GM11168 (cell line): Measurements from ENCODE around the gene NCKAP5.

Experiments
- in situ Hi-C: fragments of 300-500 bp; cut with MboI; formaldehyde crosslinking; loops from one replicate; pipeline ENCODE4 v1.12.0; 2022; ENCODE audit warnings: low sequenced_read_pairs; ENCODE audit not compliant: unreplicated experiment

The NCKAP5 gene

GRCh38 chr2:132884292-132884691 lies 684.0 kb downstream of the NCKAP5 start:
- in situ Hi-C loops: no loop called here

DNA sequence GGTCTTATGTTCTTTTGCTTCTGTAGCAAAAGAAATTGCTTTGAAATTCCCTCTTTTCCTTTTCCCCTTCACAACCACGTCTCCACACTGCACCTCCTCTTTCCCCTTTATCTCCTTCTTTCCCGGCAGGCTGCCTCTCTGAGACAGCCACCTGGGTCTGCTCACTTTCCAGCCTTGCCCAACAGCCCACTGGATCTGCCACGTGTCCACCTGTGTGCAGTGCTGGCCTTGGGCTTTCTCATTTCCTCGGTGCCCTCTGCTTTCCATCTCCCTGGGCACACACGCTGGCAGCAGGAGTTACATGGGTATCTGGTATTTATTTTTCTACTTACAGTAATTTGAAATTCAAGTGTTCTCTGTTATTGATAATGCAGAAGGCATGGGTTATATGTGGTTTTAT lies 684.8 kb downstream of the NCKAP5 start:
- in situ Hi-C loops: no loop called here

DNA sequence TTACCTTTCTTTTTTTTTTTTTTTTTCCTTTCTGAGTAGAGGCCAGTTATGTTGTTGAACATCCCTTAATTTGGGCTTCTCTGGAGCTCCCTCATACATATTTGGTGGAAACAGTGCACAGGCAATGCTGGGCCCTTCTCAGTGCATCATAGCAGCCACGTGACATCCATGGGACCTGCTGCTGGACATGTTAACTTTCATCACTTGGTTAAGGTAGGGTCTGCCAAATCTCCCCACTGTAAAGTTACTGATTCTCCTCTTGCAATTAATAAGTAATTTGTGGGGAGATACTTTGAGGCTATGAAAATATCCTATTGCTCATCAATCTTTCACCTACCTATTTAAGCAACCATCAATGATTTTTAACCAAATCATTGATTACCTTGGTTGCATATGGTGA lies 686.7 kb downstream of the NCKAP5 start:
- in situ Hi-C loops: no loop called here

- in situ Hi-C loops: no loop called here
Measured at GRCh38 chr2:132877923-132878322, 690.3 kb downstream of the NCKAP5 start.

DNA sequence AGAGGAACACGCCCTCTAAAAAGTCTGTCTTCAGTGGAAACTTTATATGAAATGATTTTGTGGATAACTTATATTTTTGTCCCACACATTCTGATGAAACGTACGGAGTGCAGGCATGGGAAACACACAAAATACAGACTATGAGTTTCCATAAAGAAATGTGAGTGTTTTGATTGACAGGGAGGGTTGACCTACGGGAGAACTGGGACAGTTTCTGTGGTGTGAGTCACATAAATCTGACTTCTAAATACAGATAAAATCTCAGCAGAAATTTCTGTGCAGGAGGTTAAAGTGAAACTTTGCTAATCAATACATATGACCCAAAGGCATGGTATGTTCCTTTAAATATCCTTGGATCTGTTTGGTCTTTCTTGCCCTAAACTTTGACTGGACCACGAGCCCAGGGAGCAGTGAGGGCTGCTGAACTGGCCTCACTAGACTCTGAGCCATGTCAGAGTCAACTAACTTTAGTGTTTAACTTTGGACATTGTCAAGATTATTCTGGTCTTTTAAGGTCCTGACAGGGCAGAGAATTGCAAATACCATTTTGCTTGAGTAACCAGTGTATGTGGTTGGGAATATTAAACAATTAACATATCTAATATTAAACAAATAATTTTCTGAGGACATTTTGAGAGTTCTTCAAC lies 691.4 kb downstream of the NCKAP5 start:
- in situ Hi-C loops: no loop called here

DNA sequence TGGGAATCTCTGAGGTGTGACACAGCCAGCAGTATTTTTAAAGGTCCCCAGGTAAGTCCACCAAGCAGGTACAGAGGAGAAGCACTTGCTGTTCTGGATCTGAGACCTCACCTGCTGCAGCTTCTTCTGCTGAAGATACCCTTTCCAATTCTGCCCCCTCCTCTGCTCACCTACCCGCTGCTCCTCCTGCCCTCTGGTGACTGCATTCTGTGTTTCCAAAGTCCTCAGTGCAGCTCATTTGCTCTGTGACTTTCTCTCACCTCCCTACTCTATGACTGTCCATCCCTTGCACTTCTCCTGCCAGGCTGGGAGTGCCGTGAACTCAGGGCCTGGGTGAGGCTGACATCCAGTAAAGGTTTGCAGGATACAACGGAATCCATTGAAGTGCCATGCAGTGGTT lies 693.1 kb downstream of the NCKAP5 start:
- in situ Hi-C loops: no loop called here

DNA sequence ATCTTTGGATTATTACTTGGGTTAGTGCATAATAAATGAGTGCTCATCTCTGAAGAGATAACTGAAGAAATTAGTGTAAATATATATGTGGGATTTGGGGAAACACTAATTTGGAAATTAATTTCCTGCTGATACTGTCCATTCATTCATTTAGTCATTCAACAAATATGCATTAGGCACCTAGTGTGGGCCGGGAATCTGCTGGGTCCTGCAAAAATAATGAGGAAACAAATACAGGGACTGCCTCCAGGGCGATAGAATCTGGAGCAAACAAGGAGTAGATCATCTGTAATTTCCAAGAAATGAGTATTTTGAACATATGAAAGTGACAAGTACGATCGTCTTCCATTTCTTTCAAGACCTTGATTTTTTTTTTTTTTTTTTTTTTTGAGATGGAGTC lies 694.5 kb downstream of the NCKAP5 start:
- in situ Hi-C loops: no loop called here

DNA sequence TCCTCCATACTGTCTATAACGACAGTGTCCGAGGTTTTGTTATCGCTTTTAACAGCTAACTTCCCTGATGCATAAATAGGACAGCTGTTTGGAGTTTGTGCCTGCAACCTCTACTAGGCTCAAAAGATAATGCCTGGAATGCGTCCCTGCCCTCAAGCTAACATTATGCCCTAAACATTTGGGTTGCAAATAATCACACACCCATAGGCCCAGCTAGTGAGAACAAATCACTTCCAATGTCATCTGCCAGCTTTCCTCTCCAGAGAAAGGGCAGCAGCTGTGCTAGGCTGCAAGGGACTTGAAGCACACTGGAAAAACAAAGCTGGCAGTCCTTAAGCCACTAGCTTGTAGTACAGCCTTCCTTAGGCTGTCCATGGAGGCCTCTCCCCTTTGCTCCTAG lies 696.4 kb downstream of the NCKAP5 start:
- in situ Hi-C loops: no loop called here

- in situ Hi-C loops: no loop called here
Measured at GRCh38 chr2:132863961-132864360, 704.3 kb downstream of the NCKAP5 start.

- in situ Hi-C loops: no loop called here
Measured at GRCh38 chr2:132860220-132860619, 708.0 kb downstream of the NCKAP5 start.

DNA sequence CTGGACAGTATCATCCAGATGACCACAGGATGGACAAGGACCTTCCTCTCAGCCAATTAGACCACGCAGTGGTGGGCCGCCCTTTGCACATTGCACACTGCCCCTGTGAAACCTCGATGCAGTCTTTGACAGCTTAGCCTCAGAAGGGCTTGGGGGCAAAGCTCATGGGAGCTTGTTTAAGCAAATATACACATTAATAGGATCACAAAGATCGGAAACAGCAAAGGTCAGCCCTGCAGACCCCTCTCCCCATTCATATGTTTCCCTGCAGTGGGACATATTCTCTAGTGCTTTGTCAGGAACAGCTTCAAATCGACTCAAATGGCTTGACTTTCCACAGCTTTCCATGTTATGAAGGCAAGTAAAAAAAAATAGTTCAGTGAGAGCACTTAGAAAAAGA lies 708.7 kb downstream of the NCKAP5 start:
- in situ Hi-C loops: no loop called here

- in situ Hi-C loops: no loop called here
Measured at GRCh38 chr2:132857319-132857718, 710.9 kb downstream of the NCKAP5 start.

DNA sequence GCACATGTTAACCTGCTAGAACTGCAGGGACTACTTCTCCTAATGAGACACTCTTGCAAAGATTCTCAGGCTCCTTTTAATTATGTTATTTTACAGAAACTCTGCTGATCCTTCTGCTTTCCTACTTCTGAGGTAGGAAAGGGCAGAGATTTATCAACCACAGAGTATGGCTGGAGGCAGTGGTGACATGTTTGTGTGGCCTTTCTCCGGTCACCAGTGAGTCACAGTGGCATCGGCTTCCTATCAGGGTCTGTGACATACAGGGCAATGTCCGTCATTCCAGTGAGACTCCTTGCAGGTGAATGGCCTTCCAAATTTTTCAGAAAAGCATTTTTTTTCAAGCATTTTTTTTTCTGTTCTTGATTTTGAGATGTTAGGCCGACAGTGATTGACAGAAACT lies 717.6 kb downstream of the NCKAP5 start:
- in situ Hi-C loops: no loop called here

- in situ Hi-C loops: no loop called here
Measured at GRCh38 chr2:132849118-132849517, 719.1 kb downstream of the NCKAP5 start.

- in situ Hi-C loops: no loop called here
Measured at GRCh38 chr2:132845339-132845738, 722.9 kb downstream of the NCKAP5 start.

- in situ Hi-C loops: no loop called here
Measured at GRCh38 chr2:132844585-132844984, 723.7 kb downstream of the NCKAP5 start.

DNA sequence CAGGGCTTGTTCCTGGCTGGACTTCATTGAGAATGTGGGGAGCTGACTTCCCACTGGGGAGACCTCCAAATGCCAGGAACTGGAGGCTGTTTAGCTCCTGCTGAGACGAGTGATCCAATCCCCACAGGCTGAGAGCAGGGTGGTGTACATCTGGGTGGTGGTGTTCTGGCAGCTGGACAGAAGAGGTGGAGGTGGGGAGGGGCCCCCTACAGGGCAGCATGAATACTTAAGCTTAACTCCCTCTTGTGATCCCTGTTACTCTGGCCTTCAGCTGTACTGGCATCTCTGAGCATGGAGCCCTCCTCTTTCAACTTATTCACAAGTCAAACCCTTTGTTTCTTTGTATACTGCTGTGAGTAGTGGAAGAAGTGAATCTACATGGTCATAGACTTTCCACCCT lies 730.5 kb downstream of the NCKAP5 start:
- in situ Hi-C loops: no loop called here

GRCh38 chr2:132830321-132830827 lies 737.9 kb downstream of the NCKAP5 start:
- in situ Hi-C loops: no loop called here

GRCh38 chr2:132825601-132826000 lies 742.7 kb downstream of the NCKAP5 start:
- in situ Hi-C loops: no loop called here

DNA sequence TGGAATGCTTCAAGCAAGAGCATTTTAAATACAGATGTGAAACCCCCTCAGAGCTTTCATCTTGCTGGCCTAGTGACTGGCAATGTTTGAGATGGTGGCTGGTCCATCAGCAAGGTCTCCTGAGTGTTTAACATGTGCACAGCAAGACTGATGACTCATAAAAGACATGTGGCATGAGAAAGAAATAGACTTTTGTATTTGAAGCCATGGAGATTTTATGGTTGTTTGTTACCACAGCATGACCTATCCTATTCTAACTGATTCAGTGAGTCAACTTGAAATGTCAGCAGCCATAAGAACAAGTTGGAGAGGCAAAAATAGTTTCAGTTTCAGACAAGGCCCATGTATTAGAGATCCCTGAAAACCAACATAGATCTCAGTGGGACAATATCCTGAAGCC lies 743.5 kb downstream of the NCKAP5 start:
- in situ Hi-C loops: no loop called here

DNA sequence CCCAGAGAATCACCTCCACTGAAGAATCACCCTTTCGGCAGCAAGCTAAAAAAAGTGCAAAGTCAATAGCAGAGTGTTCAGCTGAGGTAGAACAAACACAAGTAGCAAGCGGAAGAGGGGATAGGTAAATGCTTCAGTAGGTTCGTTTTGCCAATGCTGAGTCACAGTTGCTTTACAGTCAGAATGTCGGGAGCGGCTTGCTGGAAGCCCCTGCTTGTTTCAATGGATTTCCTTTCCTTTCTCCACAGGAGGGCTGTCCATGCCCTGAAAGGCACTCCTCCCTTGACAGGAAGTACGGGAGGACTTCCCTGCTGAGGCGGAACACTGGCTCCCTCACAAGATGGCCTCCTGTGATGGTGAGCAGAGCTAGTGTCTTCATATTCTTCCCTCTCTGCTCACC lies 752.0 kb downstream of the NCKAP5 start:
- in situ Hi-C loops: no loop called here

GRCh38 chr2:132815516-132815915 lies 752.7 kb downstream of the NCKAP5 start:
- in situ Hi-C loops: no loop called here

GRCh38 chr2:132814651-132815050 lies 753.6 kb downstream of the NCKAP5 start:
- in situ Hi-C loops: no loop called here
